SIG-M5 treated with dmso at 0.1 percent for 504 hours (cell line): ENCODE data around the gene ZNF423.

ENCODE experiments used
- DNase-seq: peaks from one replicate; lab custom pipeline; 2025; ENCODE audit not compliant: unreplicated experiment; lab: John Stamatoyannopoulos, UW

The ZNF423 gene

DNA sequence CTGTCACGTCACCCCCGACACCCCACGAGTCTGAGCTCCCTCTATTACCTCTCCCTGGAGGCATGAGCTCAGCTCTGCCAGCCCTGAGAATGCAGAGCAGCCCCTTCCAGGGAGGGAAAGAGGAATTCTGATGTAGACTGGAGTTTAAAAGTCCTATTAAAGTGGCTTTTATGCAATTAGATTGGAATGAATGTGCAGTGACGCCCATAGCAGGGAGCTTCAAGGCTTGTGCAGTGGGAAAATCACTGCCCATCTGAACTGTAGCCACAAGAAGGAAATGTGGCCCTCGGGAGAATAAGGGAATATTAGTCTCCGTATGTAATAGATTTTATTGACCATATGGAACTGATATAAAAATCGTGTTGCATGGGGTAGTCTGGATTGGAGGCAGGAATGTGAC lies 66.9 kb downstream of the ZNF423 start:
- DNase-seq: no peak

DNA sequence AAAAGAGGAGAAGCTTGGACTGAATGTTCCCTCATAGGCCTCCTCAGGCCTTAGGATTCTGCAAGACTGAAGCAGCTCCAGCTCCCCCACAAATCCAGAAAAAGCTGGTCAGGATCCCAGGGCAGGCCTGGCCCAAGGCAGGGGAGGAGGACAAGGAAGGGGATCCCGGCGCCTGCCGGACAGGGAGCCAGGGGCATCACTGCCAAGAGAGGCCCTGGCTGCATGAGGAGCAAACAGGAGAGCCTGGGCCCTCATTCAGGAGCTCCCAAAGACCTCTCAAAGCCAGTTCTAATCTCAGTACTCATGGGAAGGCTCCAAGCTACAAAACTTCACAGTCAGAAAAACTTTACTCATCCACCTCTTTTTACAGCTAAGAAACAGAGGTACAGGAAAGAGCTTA lies 67.3 kb downstream of the ZNF423 start:
- DNase-seq: no peak

- no peak for DNase-seq
These were observed 68.9 kb downstream of the ZNF423 start for GRCh38 chr16:49786926-49787557.

- DNase-seq: no peak
These were observed 69.9 kb downstream of the ZNF423 start for GRCh38 chr16:49785970-49786369.

DNA sequence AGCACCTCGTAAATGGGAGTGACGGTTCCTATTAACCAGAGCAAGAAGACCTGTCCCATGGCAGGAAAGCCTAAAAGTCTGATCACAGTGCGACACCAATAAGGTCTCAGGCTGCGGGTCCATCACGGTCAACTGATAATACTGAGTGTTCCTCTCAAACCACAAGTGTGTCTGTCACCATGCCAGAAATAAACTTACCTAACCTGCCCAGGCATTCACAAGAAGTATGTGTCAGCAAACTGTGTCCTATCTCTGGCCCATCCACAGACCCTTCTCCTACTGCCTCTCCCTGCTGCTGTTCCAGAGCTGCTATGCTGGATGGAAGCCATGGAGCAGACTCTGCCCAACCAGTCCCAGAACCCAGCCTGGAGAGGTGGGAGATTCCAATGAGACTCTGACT lies 73.5 kb downstream of the ZNF423 start:
- DNase-seq: no peak

GRCh38 chr16:49781401-49781800 lies 74.5 kb downstream of the ZNF423 start:
- no peak for DNase-seq

DNA sequence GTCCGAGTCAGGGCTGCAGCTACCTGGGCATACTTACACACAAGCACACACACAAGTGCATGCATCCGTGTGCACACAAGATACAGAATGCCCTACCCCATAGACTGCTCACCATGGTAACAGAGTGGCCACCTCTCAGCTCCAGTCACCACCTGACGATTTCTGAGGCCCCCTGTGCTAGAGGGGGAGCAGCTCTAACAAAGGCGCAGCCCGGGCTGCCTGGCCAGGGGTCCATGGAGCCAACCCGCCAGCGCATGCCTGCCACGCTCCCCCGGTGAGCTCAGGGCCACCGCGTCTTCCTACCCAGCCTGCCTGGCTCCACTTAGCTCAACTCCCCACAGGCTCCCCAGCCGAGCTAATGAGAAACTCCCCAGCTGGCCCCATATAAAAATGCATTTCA lies 75.5 kb downstream of the ZNF423 start:
- DNase-seq: no peak

GRCh38 chr16:49779979-49780378 lies 75.9 kb downstream of the ZNF423 start:
- DNase-seq: no peak

DNA sequence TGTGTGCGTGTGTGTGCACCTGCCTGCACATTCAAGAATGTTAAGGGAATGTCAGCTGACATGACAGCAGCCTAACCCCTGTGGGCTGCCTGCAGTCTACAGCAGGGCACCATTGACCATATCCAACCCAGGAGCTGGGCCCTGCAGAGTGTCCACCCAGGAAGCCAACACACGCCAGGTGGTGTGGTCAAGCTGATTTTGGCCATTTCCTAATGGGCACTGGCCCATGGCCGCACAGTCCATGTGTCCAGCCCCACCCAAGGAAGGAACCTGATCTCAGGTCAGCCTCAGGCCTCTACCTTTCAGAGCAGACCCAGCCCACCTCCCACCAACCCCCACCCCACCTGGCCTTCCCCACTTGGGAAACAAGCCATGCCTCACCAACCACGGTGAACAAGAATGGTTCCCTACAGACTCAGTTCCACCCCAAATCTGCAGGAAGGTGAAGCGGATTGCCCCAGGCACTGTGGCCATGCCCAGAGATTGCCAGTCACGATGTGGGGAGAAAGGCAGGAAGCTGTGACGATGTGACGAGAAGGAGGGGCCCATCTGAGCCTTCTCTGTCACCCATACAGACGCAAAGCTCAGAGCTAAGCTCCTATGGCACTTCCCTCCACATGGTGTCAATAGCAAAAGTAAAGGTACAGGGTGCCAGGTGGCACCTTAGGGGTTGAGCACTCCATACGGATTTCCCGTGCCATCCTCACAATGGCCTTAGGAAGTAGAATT lies 77.5 kb downstream of the ZNF423 start:
- no peak for DNase-seq

DNA sequence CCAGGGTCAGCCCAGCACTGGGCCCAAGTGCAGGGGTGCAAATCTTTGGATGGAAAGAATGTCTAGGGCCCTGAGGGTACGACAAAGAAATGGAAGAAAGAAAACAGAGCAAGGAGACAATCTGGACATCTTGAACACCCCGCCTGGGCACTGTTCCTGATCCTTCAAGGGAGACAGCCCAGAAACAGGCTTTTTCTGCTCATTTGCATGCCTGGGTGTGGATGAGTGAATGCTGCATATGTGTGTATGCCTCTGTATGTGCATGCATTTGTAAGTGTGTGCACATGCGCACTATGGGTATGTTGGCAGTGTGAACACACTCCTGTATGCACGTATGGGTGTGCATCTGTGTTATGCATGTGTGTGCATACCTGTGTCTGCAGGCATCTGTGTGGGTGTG lies 79.2 kb downstream of the ZNF423 start:
- no peak for DNase-seq

DNA sequence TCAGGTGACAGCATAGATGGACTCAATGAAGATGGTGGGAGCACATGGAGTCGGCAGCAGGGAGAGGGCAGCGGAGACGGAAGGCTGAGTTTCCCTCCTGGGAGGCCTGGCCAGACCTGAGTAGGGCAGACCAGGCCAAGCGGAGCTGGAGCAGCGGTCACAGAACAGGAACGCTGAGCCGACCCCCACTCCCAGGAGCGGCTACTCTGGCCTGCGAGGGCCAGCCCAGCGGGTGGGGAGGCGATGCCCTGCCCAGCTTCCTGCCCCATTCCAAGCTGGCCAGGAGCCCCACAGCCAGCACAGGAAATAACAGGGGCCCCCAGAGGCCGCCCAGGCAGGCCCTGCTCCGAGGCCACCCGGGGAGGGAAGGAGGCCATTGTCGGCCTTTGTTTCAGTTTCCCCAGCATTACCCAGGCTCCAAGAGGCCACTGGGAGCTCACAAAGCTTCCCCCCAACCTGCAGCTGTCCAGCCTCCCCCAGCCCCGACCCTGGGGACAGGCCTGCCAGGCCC lies 79.8 kb downstream of the ZNF423 start:
- no peak for DNase-seq

- no peak for DNase-seq
These were observed 80.3 kb downstream of the ZNF423 start for GRCh38 chr16:49775581-49775980.

DNA sequence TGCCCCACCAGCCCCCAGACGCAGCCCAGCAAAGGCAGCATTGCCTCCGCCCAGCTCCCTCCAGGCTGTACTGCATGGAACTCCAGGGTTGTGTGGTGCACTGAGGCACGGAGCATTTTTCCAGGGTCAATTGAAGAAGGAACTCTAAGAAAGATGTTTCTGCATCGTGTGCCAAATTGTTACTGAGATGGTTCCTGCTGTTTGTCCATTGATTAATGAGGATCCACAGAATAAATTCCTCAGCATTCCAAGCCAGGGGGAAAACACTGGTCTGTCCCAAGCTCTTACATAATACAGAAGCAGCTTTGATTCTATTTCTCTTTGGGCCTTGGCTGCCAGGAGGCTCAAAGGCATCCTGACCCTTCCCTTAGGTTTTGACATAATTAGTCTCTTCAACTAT lies 80.9 kb downstream of the ZNF423 start:
- no peak for DNase-seq

GRCh38 chr16:49773534-49774475 lies 82.1 kb downstream of the ZNF423 start:
- DNase-seq: no peak

DNA sequence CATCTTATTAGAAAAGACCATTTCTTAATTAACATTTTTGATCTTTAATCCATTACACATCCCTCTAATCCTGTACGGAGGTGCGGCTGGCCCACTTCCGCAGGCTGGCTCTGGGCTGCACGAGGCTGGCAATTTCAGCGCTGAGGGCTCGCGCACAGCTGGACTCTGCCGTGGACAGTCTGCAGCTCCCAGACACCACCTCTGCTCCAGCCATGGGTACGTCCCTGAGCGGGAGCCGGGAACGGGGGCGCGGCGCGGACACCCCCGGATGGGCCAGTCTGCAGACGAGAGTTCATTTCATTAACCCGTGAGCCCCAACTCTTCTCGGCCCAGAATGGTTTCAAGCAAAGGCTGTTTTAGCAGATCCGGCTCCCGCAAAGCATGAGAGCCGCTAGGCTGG lies 87.9 kb downstream of the ZNF423 start:
- no peak for DNase-seq

GRCh38 chr16:49767414-49767813 lies 88.5 kb downstream of the ZNF423 start:
- DNase-seq: no peak

DNA sequence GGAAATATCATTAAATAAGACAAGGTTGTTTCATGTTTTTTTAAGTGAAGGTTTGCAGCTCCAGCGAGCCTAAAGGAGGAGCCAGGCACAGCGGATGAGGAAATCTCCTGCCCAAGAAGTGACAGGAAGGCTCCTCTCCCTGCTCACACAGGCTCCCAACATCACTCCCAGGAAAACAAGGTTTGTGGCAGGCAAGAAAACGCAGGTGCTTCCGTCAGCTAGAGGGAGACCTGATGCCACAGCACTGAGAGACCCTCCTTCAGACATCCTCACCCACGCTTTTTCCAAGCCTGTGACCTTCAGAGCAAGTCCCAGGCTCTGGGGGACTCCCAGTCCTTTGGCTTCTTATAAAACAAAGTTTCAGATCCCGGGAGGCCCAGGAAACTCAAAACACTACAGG lies 89.7 kb downstream of the ZNF423 start:
- no peak for DNase-seq

- no peak for DNase-seq
These were observed 92.1 kb downstream of the ZNF423 start for GRCh38 chr16:49763826-49764225.

DNA sequence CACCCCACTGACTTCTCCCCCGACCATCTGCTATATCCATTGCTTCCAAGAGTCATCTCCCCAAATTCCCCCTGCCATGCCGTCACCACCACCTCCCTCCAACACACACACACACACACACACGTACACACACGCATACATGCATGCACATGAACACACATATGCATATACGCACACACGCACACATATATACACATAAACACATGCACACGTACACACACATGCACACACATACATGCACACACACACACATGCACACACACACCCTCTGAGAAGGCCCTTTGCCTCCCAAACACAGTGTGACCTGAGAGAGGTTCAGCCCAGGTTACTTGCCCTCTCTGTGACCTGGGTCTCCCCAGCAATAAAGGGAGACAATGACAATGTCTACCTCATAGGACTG lies 95.1 kb downstream of the ZNF423 start:
- DNase-seq: no peak

GRCh38 chr16:49757559-49758069 lies 98.3 kb downstream of the ZNF423 start:
- DNase-seq: no peak

GRCh38 chr16:49756775-49757558 lies 98.9 kb downstream of the ZNF423 start:
- no peak for DNase-seq
